GM23338 (cell line): ENCODE results near the gene FRMPD1. TPM values are rescaled to one million over a fixed set of nuclear protein-coding genes. Genes with fewer than 3 reads are reported as not detected.

Experiments
- ATAC-seq: fragments of 200-7000 bp; cut with Tn5 transposase; 3 replicates; pipeline ENCODE4 v1.9.1; 2020
- DNase-seq: peaks from one replicate; pipeline ENCODE4 v3.0.0-alpha.2; 2015; ENCODE audit warnings: low spot score
- H2AFZ ChIP-seq: fragments of 200-600 bp; sonication (generic); 2 replicates; pipeline ENCODE4 v1.8.0; 2016; ENCODE audit warnings: antibody characterized with exemption, mild to moderate bottlenecking, moderate library complexity
- H3F3A ChIP-seq: fragments of 200-600 bp; sonication (generic); replicated peaks from 2 replicates; pipeline ENCODE4 v1.8.0; 2017; ENCODE audit warnings: antibody characterized with exemption, mixed run types, low read depth
- H3K27ac ChIP-seq: fragments of 200-600 bp; sonication (generic); 2 replicates; pipeline ENCODE4 v1.6.1; 2016; ENCODE audit warnings: low read depth
- H3K27me3 ChIP-seq: fragments of 200-600 bp; sonication (generic); 2 replicates; pipeline ENCODE4 v1.8.0; 2016; ENCODE audit warnings: mild to moderate bottlenecking, mixed run types, moderate library complexity; ENCODE audit not compliant: insufficient read depth
- H3K36me3 ChIP-seq: fragments of 200-600 bp; sonication (generic); 2 replicates; pipeline ENCODE4 v1.8.0; 2016; ENCODE audit warnings: mild to moderate bottlenecking; ENCODE audit not compliant: insufficient read depth
- H3K4me1 ChIP-seq: fragments of 200-600 bp; sonication (generic); 2 replicates; pipeline ENCODE4 v1.8.0; 2016; ENCODE audit warnings: mild to moderate bottlenecking, moderate library complexity; ENCODE audit not compliant: insufficient read depth
- H3K4me2 ChIP-seq: fragments of 200-600 bp; sonication (generic); 2 replicates; pipeline ENCODE4 v1.7.1; 2017; ENCODE audit warnings: mixed run types
- H3K4me3 ChIP-seq: fragments of 200-600 bp; sonication (generic); 2 replicates; pipeline ENCODE4 v1.6.1; 2016; ENCODE audit warnings: mixed run types
- H3K79me2 ChIP-seq: fragments of 200-600 bp; sonication (generic); replicated peaks from 2 replicates; pipeline ENCODE4 v1.8.0; 2017; ENCODE audit warnings: mild to moderate bottlenecking; ENCODE audit not compliant: insufficient read depth
- H3K9me2 ChIP-seq: fragments of 200-600 bp; sonication (generic); 2 replicates; pipeline ENCODE4 v1.8.0; 2017; ENCODE audit not compliant: insufficient read depth
- H4K20me1 ChIP-seq: fragments of 200-600 bp; sonication (generic); replicated peaks from 2 replicates; pipeline ENCODE4 v1.8.0; 2017; ENCODE audit warnings: mild to moderate bottlenecking; ENCODE audit not compliant: insufficient read depth
- H3K27ac Mint-ChIP-seq: 2 replicates; pipeline ENCODE4 v1.8.0; 2020; ENCODE audit warnings: inconsistent platforms, mild to moderate bottlenecking, moderate library complexity, mixed read lengths
- H3K27me3 Mint-ChIP-seq: 3 replicates; pipeline ENCODE4 v1.8.0; 2022; ENCODE audit warnings: low read depth, mild to moderate bottlenecking, moderate library complexity, mixed read lengths, inconsistent platforms; ENCODE audit not compliant: insufficient read depth, poor library complexity
- H3K36me3 Mint-ChIP-seq: 3 replicates; pipeline ENCODE4 v1.8.0; 2021; ENCODE audit warnings: low read depth, mild to moderate bottlenecking, inconsistent platforms, moderate library complexity, mixed read lengths
- H3K4me1 Mint-ChIP-seq: 3 replicates; pipeline ENCODE4 v1.8.0; 2020; ENCODE audit warnings: mild to moderate bottlenecking, inconsistent platforms, mixed read lengths
- H3K4me3 Mint-ChIP-seq: 3 replicates; pipeline ENCODE4 v1.8.0; 2021; ENCODE audit warnings: moderate library complexity, mild to moderate bottlenecking, inconsistent platforms, mixed read lengths
- H3K9me3 Mint-ChIP-seq: 3 replicates; pipeline ENCODE4 v1.8.0; 2020; ENCODE audit warnings: moderate library complexity, mild to moderate bottlenecking, inconsistent platforms, mixed read lengths
- CREB1 ChIP-seq: fragments of 250-450 bp; sonication (Bioruptor Pico); IDR thresholded peaks from 2 replicates; pipeline ENCODE4 v1.5.0; 2020; ENCODE audit warnings: low read depth, mild to moderate bottlenecking, moderate library complexity
- EZH2 ChIP-seq: fragments of 200-600 bp; sonication (generic); IDR thresholded peaks from one replicate; pipeline ENCODE4 v1.8.0; 2017; ENCODE audit warnings: antibody characterized with exemption, mild to moderate bottlenecking, low read depth; ENCODE audit not compliant: unreplicated experiment
- EZH2phosphoT487 ChIP-seq: fragments of 200-600 bp; sonication (generic); IDR thresholded peaks from one replicate; pipeline ENCODE4 v1.8.1; 2018; ENCODE audit warnings: antibody characterized with exemption; ENCODE audit not compliant: unreplicated experiment
- JUNB ChIP-seq: IDR thresholded peaks from one replicate; pipeline ENCODE4 v1.6.1; 2016; ENCODE audit warnings: antibody characterized with exemption; ENCODE audit not compliant: unreplicated experiment
- NANOG ChIP-seq: IDR thresholded peaks from 2 replicates; pipeline ENCODE4 v1.6.1; 2016; ENCODE audit warnings: antibody characterized with exemption, borderline replicate concordance
- POLR2AphosphoS5 ChIP-seq: IDR thresholded peaks from 2 replicates; pipeline ENCODE4 v1.6.1; 2016; ENCODE audit warnings: antibody characterized with exemption, low read depth
- STAT1 ChIP-seq: IDR thresholded peaks from one replicate; pipeline ENCODE4 v1.6.1; 2016; ENCODE audit warnings: antibody characterized with exemption; ENCODE audit not compliant: unreplicated experiment
- ZNF114 ChIP-seq: fragments of 250-450 bp; sonication (Bioruptor Pico); IDR thresholded peaks from 2 replicates; pipeline ENCODE4 v1.5.0; 2020; ENCODE audit warnings: mild to moderate bottlenecking, moderate library complexity
- ZNF331 ChIP-seq: fragments of 250-450 bp; sonication (Bioruptor Pico); IDR thresholded peaks from 2 replicates; pipeline ENCODE4 v1.5.0; 2020; ENCODE audit warnings: low read depth, mild to moderate bottlenecking, moderate library complexity
- polyA plus RNA-seq: library from polyadenylated mRNA; unstranded; fragments of >200 nt; fragmentation: Nextera tagmentation; extraction: Ambion mirVana; gene quantifications from 2 replicates; pipeline ENCODE4 v1.2.1, GENCODE V29; 2016
- total RNA-seq: library from RNA; depleted of rRNA; stranded (reverse); fragments of >200 nt; shearing (Covaris generic); gene quantifications from 2 replicates; pipeline ENCODE4 v1.2.3, GENCODE V29; 2014
- TF ChIP-seq, protein P1 (sequence below), 2 experiments: fragments of 200-600 bp in 1 of 2; sonication (generic) in 1 of 2; conservative IDR thresholded peaks; 2 replicates each; pipeline versions ENCODE4 v1.5.1 to v1.6.1; 2016 to 2017; ENCODE audit warnings: antibody characterized with exemption in 2 of 2, low read depth in 2 of 2, mild to moderate bottlenecking in 2 of 2, moderate library complexity in 1 of 2
- TF ChIP-seq, protein P2 (sequence below): IDR thresholded peaks from one replicate; pipeline ENCODE4 v1.6.1; 2018; ENCODE audit warnings: antibody characterized with exemption; ENCODE audit not compliant: unreplicated experiment
- TF ChIP-seq, protein P3 (sequence below): IDR thresholded peaks from 2 replicates; pipeline ENCODE4 v1.6.1; 2016; ENCODE audit warnings: antibody characterized with exemption
- TF ChIP-seq, protein P4 (sequence below): fragments of 250-450 bp; sonication (Bioruptor Pico); IDR thresholded peaks from 2 replicates; pipeline ENCODE4 v1.5.0; 2020; ENCODE audit warnings: mild to moderate bottlenecking, moderate library complexity

Gene FRMPD1
- total and polyA plus RNA-seq, 2 experiments from 2014 or later: 0.23 to 0.63 TPM

DNA sequence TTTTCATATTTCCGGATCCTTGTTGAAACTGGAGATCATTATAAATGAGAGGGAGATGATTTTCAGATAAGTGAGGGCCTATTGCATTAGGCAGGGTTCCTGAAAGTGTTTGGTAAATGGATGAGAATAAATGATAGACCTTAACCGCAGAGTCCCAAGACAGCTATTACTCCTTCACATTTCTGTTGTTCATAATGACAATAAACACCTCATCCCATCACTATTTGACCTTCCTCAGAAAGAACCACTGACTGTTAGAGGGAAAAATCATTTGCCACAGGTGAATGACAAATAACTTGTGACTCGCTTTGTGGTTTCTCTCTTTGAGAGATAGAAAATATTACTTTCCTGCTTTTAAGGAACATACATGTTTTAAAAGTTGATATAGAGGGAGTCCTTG is 55.5 kb downstream of the FRMPD1 start:
- TF ChIP-seq, protein P1, sequence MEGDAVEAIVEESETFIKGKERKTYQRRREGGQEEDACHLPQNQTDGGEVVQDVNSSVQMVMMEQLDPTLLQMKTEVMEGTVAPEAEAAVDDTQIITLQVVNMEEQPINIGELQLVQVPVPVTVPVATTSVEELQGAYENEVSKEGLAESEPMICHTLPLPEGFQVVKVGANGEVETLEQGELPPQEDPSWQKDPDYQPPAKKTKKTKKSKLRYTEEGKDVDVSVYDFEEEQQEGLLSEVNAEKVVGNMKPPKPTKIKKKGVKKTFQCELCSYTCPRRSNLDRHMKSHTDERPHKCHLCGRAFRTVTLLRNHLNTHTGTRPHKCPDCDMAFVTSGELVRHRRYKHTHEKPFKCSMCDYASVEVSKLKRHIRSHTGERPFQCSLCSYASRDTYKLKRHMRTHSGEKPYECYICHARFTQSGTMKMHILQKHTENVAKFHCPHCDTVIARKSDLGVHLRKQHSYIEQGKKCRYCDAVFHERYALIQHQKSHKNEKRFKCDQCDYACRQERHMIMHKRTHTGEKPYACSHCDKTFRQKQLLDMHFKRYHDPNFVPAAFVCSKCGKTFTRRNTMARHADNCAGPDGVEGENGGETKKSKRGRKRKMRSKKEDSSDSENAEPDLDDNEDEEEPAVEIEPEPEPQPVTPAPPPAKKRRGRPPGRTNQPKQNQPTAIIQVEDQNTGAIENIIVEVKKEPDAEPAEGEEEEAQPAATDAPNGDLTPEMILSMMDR (conservative IDR thresholded peaks at IDR 0.05; ENCODE audit: low read depth in 2 of 2): no peak
- TF ChIP-seq, protein P2, sequence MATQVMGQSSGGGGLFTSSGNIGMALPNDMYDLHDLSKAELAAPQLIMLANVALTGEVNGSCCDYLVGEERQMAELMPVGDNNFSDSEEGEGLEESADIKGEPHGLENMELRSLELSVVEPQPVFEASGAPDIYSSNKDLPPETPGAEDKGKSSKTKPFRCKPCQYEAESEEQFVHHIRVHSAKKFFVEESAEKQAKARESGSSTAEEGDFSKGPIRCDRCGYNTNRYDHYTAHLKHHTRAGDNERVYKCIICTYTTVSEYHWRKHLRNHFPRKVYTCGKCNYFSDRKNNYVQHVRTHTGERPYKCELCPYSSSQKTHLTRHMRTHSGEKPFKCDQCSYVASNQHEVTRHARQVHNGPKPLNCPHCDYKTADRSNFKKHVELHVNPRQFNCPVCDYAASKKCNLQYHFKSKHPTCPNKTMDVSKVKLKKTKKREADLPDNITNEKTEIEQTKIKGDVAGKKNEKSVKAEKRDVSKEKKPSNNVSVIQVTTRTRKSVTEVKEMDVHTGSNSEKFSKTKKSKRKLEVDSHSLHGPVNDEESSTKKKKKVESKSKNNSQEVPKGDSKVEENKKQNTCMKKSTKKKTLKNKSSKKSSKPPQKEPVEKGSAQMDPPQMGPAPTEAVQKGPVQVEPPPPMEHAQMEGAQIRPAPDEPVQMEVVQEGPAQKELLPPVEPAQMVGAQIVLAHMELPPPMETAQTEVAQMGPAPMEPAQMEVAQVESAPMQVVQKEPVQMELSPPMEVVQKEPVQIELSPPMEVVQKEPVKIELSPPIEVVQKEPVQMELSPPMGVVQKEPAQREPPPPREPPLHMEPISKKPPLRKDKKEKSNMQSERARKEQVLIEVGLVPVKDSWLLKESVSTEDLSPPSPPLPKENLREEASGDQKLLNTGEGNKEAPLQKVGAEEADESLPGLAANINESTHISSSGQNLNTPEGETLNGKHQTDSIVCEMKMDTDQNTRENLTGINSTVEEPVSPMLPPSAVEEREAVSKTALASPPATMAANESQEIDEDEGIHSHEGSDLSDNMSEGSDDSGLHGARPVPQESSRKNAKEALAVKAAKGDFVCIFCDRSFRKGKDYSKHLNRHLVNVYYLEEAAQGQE: no peak
- TF ChIP-seq CREB1 (CRISPR knock-in tag) (no peak), NANOG (no peak), JUNB (no peak), POLR2AphosphoS5 (no peak), ZNF331 (no peak), EZH2 (no peak), STAT1 (no peak), EZH2phosphoT487 (no peak), ZNF114 (CRISPR knock-in tag) (no peak)
- TF ChIP-seq, protein P3, sequence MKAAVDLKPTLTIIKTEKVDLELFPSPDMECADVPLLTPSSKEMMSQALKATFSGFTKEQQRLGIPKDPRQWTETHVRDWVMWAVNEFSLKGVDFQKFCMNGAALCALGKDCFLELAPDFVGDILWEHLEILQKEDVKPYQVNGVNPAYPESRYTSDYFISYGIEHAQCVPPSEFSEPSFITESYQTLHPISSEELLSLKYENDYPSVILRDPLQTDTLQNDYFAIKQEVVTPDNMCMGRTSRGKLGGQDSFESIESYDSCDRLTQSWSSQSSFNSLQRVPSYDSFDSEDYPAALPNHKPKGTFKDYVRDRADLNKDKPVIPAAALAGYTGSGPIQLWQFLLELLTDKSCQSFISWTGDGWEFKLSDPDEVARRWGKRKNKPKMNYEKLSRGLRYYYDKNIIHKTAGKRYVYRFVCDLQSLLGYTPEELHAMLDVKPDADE: no peak
- TF ChIP-seq, protein P4, sequence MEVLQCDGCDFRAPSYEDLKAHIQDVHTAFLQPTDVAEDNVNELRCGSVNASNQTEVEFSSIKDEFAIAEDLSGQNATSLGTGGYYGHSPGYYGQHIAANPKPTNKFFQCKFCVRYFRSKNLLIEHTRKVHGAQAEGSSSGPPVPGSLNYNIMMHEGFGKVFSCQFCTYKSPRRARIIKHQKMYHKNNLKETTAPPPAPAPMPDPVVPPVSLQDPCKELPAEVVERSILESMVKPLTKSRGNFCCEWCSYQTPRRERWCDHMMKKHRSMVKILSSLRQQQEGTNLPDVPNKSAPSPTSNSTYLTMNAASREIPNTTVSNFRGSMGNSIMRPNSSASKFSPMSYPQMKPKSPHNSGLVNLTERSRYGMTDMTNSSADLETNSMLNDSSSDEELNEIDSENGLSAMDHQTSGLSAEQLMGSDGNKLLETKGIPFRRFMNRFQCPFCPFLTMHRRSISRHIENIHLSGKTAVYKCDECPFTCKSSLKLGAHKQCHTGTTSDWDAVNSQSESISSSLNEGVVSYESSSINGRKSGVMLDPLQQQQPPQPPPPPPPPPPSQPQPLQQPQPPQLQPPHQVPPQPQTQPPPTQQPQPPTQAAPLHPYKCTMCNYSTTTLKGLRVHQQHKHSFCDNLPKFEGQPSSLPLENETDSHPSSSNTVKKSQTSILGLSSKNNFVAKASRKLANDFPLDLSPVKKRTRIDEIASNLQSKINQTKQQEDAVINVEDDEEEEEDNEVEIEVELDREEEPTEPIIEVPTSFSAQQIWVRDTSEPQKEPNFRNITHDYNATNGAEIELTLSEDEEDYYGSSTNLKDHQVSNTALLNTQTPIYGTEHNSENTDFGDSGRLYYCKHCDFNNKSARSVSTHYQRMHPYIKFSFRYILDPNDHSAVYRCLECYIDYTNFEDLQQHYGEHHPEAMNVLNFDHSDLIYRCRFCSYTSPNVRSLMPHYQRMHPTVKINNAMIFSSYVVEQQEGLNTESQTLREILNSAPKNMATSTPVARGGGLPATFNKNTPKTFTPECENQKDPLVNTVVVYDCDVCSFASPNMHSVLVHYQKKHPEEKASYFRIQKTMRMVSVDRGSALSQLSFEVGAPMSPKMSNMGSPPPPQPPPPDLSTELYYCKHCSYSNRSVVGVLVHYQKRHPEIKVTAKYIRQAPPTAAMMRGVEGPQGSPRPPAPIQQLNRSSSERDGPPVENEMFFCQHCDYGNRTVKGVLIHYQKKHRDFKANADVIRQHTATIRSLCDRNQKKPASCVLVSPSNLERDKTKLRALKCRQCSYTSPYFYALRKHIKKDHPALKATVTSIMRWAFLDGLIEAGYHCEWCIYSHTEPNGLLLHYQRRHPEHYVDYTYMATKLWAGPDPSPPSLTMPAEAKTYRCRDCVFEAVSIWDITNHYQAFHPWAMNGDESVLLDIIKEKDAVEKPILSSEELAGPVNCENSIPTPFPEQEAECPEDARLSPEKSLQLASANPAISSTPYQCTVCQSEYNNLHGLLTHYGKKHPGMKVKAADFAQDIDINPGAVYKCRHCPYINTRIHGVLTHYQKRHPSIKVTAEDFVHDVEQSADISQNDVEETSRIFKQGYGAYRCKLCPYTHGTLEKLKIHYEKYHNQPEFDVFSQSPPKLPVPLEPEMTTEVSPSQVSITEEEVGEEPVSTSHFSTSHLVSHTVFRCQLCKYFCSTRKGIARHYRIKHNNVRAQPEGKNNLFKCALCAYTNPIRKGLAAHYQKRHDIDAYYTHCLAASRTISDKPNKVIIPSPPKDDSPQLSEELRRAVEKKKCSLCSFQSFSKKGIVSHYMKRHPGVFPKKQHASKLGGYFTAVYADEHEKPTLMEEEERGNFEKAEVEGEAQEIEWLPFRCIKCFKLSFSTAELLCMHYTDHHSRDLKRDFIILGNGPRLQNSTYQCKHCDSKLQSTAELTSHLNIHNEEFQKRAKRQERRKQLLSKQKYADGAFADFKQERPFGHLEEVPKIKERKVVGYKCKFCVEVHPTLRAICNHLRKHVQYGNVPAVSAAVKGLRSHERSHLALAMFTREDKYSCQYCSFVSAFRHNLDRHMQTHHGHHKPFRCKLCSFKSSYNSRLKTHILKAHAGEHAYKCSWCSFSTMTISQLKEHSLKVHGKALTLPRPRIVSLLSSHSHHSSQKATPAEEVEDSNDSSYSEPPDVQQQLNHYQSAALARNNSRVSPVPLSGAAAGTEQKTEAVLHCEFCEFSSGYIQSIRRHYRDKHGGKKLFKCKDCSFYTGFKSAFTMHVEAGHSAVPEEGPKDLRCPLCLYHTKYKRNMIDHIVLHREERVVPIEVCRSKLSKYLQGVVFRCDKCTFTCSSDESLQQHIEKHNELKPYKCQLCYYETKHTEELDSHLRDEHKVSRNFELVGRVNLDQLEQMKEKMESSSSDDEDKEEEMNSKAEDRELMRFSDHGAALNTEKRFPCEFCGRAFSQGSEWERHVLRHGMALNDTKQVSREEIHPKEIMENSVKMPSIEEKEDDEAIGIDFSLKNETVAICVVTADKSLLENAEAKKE: no peak
- Histone ChIP-seq H4K20me1 (no peaks in the 10 kb centered on the region), H3K27me3 (no peaks in the 10 kb centered on the region), H3K4me3 (no peak overlapping the region), H3K27ac (no peak overlapping the region), H3K4me1 (no peaks in the 10 kb centered on the region), H3K79me2 (no peaks in the 10 kb centered on the region), H2AFZ (no peak overlapping the region), H3K36me3 (no peaks in the 10 kb centered on the region), H3K4me2 (no peak overlapping the region), H3K9me2 (no peaks in the 10 kb centered on the region), H3F3A (no peaks in the 10 kb centered on the region)
- Mint-ChIP-seq H3K27ac (no peak overlapping the region), H3K27me3 (no peaks in the 10 kb centered on the region), H3K4me3 (no peak overlapping the region), H3K4me1 (no peaks in the 10 kb centered on the region), H3K36me3 (no peaks in the 10 kb centered on the region), H3K9me3 (no peaks in the 10 kb centered on the region)
- DNase-seq (no peak), ATAC-seq (no peak)
